Glutamatergic neuron (in vitro differentiated cells): Measurements from ENCODE around the gene FEZF2. TPM values are rescaled to one million over a fixed set of nuclear protein-coding genes. Genes with fewer than 3 reads are reported as not detected.

Experiments used
- DNase-seq: peaks from one replicate; pipeline ENCODE4 v3.0.0; 2022
- H3K27ac Mint-ChIP-seq: one replicate; pipeline ENCODE4 v1.8.0; 2020; ENCODE audit warnings: mild to moderate bottlenecking, mixed read lengths, inconsistent platforms; ENCODE audit not compliant: unreplicated experiment
- H3K27me3 Mint-ChIP-seq: one replicate; pipeline ENCODE4 v1.8.0; 2020; ENCODE audit warnings: mild to moderate bottlenecking, moderate library complexity, mixed read lengths, inconsistent platforms; ENCODE audit not compliant: unreplicated experiment
- H3K36me3 Mint-ChIP-seq: one replicate; pipeline ENCODE4 v1.8.0; 2020; ENCODE audit warnings: mild to moderate bottlenecking, mixed read lengths, inconsistent platforms; ENCODE audit not compliant: unreplicated experiment
- H3K4me1 Mint-ChIP-seq: one replicate; pipeline ENCODE4 v1.8.0; 2020; ENCODE audit warnings: mild to moderate bottlenecking, low read depth, mixed read lengths, inconsistent platforms; ENCODE audit not compliant: unreplicated experiment
- H3K4me3 Mint-ChIP-seq: one replicate; pipeline ENCODE4 v1.8.0; 2020; ENCODE audit warnings: mild to moderate bottlenecking, mixed read lengths, inconsistent platforms; ENCODE audit not compliant: unreplicated experiment
- H3K9me3 Mint-ChIP-seq: one replicate; pipeline ENCODE4 v1.8.0; 2020; ENCODE audit warnings: mild to moderate bottlenecking, moderate library complexity, mixed read lengths, inconsistent platforms; ENCODE audit not compliant: unreplicated experiment
- CTCF ChIP-seq: fragments of 200-600 bp; sonication (generic); IDR thresholded peaks from one replicate; pipeline ENCODE4 v1.5.0; 2021; ENCODE audit not compliant: partially characterized antibody, unreplicated experiment
- total RNA-seq: library from RNA; stranded (reverse); fragmentation: NEBNext Ultra II Directional; extraction: Animal tissue kit (Norgen Biotek cat#: 25700); gene quantifications from one replicate; pipeline ENCODE4 v1.2.1, GENCODE V29; 2021; ENCODE audit not compliant: unreplicated experiment

FEZF2 gene
- total RNA-seq, 1 donor from 2014 or later, result 0.49 TPM

GRCh38 chr3:62329971-62330370, 43.4 kb downstream of the FEZF2 start:
- peak overlapping the region; percentile 36 for H3K4me3 Mint-ChIP-seq
- H3K27me3 Mint-ChIP-seq, result peaks cover 3% of the 10 kb centered on the region
- H3K36me3 Mint-ChIP-seq, result no peaks in the 10 kb centered on the region
- peak; percentile 29 for DNase-seq
- peak overlapping the region; percentile 63 for H3K27ac Mint-ChIP-seq
- H3K9me3 Mint-ChIP-seq, result peaks cover 7% of the 10 kb centered on the region
- no peak for TF ChIP-seq CTCF
- peaks cover 40% of the 10 kb centered on the region for H3K4me1 Mint-ChIP-seq

GRCh38 chr3:62325896-62326295, 47.5 kb downstream of the FEZF2 start:
- DNase-seq, result no peak
- Mint-ChIP-seq H3K4me1 (peaks cover 16% of the 10 kb centered on the region), H3K4me3 (no peak overlapping the region), H3K9me3 (peaks cover 4% of the 10 kb centered on the region), H3K27ac (no peak overlapping the region), H3K36me3 (no peaks in the 10 kb centered on the region), H3K27me3 (no peaks in the 10 kb centered on the region)
- no peak for TF ChIP-seq CTCF

- H3K9me3 Mint-ChIP-seq, result peaks cover 5% of the 10 kb centered on the region
- H3K36me3 Mint-ChIP-seq, result no peaks in the 10 kb centered on the region
- no peak for DNase-seq
- H3K4me1 Mint-ChIP-seq, result peaks cover 2% of the 10 kb centered on the region
- H3K27ac Mint-ChIP-seq, result no peak overlapping the region
- H3K27me3 Mint-ChIP-seq, result peaks cover 2% of the 10 kb centered on the region
- no peak overlapping the region for H3K4me3 Mint-ChIP-seq
- TF ChIP-seq CTCF, result no peak
Measured at GRCh38 chr3:62323241-62323640, 50.1 kb downstream of the FEZF2 start.
